Mesendoderm (in vitro differentiated cells): ENCODE measurements around the gene H2BW2.

Experiments used
- DNase-seq: peaks from one replicate; pipeline ENCODE4 v3.0.0; 2013
- H2AK5ac ChIP-seq: 2 replicates; pipeline ENCODE4 v1.6.1; 2013; ENCODE audit warnings: low read length, inconsistent platforms
- H2BK120ac ChIP-seq: 2 replicates; pipeline ENCODE4 v1.6.1; 2013; ENCODE audit warnings: low read depth, mild to moderate bottlenecking, low read length, moderate library complexity, mixed read lengths
- H2BK15ac ChIP-seq: replicated peaks from 2 replicates; pipeline ENCODE4 v1.6.1; 2013; ENCODE audit warnings: low read depth, mild to moderate bottlenecking, moderate library complexity
- H2BK5ac ChIP-seq: 2 replicates; pipeline ENCODE4 v1.6.1; 2013; ENCODE audit warnings: low read length, inconsistent platforms
- H3K18ac ChIP-seq: 2 replicates; pipeline ENCODE4 v1.6.1; 2013; ENCODE audit warnings: mild to moderate bottlenecking, low read length, mixed read lengths
- H3K23ac ChIP-seq: one replicate; pipeline ENCODE4 v1.6.1; 2013; ENCODE audit warnings: low read length
- H3K27ac ChIP-seq: 2 replicates; pipeline ENCODE4 v1.5.1; 2013; ENCODE audit warnings: low read depth, mild to moderate bottlenecking, inconsistent platforms, low read length, moderate library complexity
- H3K27me3 ChIP-seq: 2 replicates; pipeline ENCODE4 v1.6.1; 2013; ENCODE audit warnings: low read length, control low read depth, mild to moderate bottlenecking, inconsistent platforms; ENCODE audit not compliant: insufficient read depth, poor library complexity
- H3K36me3 ChIP-seq: 2 replicates; pipeline ENCODE4 v1.6.1; 2013; ENCODE audit warnings: low read length, inconsistent platforms; ENCODE audit not compliant: control insufficient read depth, insufficient read depth
- H3K4ac ChIP-seq: one replicate; pipeline ENCODE4 v1.6.1; 2013; ENCODE audit warnings: low read depth, mild to moderate bottlenecking, low read length, moderate library complexity
- H3K4me1 ChIP-seq: 2 replicates; pipeline ENCODE4 v1.6.1; 2013; ENCODE audit warnings: low read depth, low read length, inconsistent platforms; ENCODE audit not compliant: control insufficient read depth
- H3K4me2 ChIP-seq: 2 replicates; pipeline ENCODE4 v1.6.1; 2013; ENCODE audit warnings: low read length
- H3K4me3 ChIP-seq: 2 replicates; pipeline ENCODE4 v1.5.1; 2013; ENCODE audit warnings: mild to moderate bottlenecking, low read length
- H3K56ac ChIP-seq: one replicate; pipeline ENCODE4 v1.6.1; 2013; ENCODE audit warnings: low read length
- H3K79me1 ChIP-seq: 2 replicates; pipeline ENCODE4 v1.6.1; 2013; ENCODE audit warnings: low read length, inconsistent platforms
- H3K79me2 ChIP-seq: 2 replicates; pipeline ENCODE4 v1.6.1; 2013; ENCODE audit warnings: mild to moderate bottlenecking, low read length; ENCODE audit not compliant: control insufficient read depth, insufficient read depth
- H3K9ac ChIP-seq: 2 replicates; pipeline ENCODE4 v1.6.1; 2013; ENCODE audit warnings: low read length, inconsistent platforms
- H4K5ac ChIP-seq: one replicate; pipeline ENCODE4 v1.6.1; 2013; ENCODE audit warnings: low read length
- H4K8ac ChIP-seq: one replicate; pipeline ENCODE4 v1.6.1; 2013; ENCODE audit warnings: low read depth, mild to moderate bottlenecking, control low read depth, low read length, moderate library complexity
- WGBS: extraction: QIAGEN DNeasy Blood & Tissue Kit; methylation state at CpG from one replicate; pipeline ENCODE4 v1.1.7; 2013; ENCODE audit warnings: low lambda C conversion rate, missing lambda C conversion rate; ENCODE audit not compliant: insufficient coverage; ENCODE audit errors: extremely low coverage; 5-methylcytosine and 5-hydroxymethylcytosine counted together

H2BW2 gene

DNA sequence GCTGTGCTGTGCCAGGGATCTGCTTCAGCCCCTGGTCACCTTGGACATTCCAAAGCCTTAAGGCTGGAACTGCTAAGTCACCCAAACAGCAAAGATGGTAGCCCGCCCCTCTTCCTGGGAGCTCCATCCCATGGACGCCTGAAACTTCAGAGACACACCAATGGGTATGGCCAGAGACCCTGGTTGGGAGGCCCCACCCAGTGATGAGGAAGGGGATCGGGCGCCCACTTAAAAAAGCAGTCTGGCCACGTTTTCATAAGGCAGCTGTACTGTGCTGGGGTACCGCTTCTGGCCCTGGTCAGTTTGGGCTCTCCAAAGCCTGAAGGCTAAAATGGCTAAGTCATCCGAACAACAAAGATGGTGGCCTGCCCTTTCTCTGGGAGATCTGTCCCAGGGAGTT lies 45.7 kb downstream of the H2BW2 start:
- Histone ChIP-seq H3K4me2 (no peak overlapping the region), H2BK15ac (no peak overlapping the region), H3K79me1 (no peaks in the 10 kb centered on the region), H4K8ac (no peak overlapping the region), H3K4me1 (no peaks in the 10 kb centered on the region), H3K18ac (no peak overlapping the region), H2BK5ac (no peak overlapping the region), H2BK120ac (no peak overlapping the region), H2AK5ac (no peak overlapping the region), H3K27me3 (no peaks in the 10 kb centered on the region), H3K36me3 (no peaks in the 10 kb centered on the region), H3K23ac (no peak overlapping the region), H3K79me2 (no peaks in the 10 kb centered on the region), H3K4ac (no peak overlapping the region), H3K9ac (no peak overlapping the region), H3K4me3 (no peak overlapping the region), H4K5ac (no peak overlapping the region), H3K27ac (no peak overlapping the region), H3K56ac (no peak overlapping the region)
- WGBS: no CpG with 5 or more reads among the region's 7 CpGs
- no peak for DNase-seq

DNA sequence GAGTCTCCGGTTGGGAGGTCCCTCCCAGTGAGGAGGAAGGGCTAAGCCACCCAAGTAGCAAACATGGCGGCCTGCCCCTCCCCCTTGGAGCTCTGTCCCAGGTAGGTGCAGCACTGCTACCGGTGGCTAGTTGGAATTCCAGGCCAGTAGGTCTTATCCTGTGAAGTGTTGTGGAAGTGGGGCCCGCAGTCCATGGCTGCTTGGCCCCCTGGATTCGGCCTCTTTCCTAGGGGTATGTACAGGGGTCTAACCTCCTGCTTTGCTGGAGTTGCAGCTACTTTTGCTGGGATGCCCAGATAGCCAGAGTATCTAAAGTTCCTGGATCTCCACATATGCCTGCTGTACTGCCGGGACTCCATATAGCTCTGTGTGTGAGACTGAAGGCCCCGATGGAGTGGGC lies 46.2 kb downstream of the H2BW2 start:
- WGBS: no CpG with 5 or more reads among the region's 7 CpGs
- no peak overlapping the region for H2BK15ac ChIP-seq
- no peak overlapping the region for H3K4ac ChIP-seq
- no peaks in the 10 kb centered on the region for H3K4me1 ChIP-seq
- no peak overlapping the region for H2AK5ac ChIP-seq
- H3K4me3 ChIP-seq: no peak overlapping the region
- H3K9ac ChIP-seq: no peak overlapping the region
- H3K56ac ChIP-seq: no peak overlapping the region
- H3K79me1 ChIP-seq: no peaks in the 10 kb centered on the region
- no peaks in the 10 kb centered on the region for H3K79me2 ChIP-seq
- H3K4me2 ChIP-seq: no peak overlapping the region
- H3K18ac ChIP-seq: no peak overlapping the region
- H2BK120ac ChIP-seq: no peak overlapping the region
- H3K27me3 ChIP-seq: no peaks in the 10 kb centered on the region
- DNase-seq: no peak
- no peak overlapping the region for H4K8ac ChIP-seq
- H3K36me3 ChIP-seq: no peaks in the 10 kb centered on the region
- no peak overlapping the region for H4K5ac ChIP-seq
- no peak overlapping the region for H3K27ac ChIP-seq
- no peak overlapping the region for H2BK5ac ChIP-seq
- H3K23ac ChIP-seq: no peak overlapping the region
